Measurements from ENCODE around the gene CELA3A. TPM values are rescaled to one million over a fixed set of nuclear protein-coding genes. Genes with fewer than 3 reads are reported as not detected.

Gene CELA3A
- total and polyA plus RNA-seq, 2 of the 13 experiments (the other 11 are each of a cell fraction or from before 2014, with no cell fraction given) = 0.09 TPM; not detected in 1

GRCh38 chr1:21963477-21964217, 37.8 kb upstream of the CELA3A start:
- Histone ChIP-seq H3K9ac (ENCODE audit: insufficient read depth, low read depth, low read length) (no peak overlapping the region), H3K9me3 (ENCODE audit: low read length) (no peaks in the 10 kb centered on the region), H4K20me1 (ENCODE audit: insufficient read depth, low read length) (no peaks in the 10 kb centered on the region), H3K4me1 (ENCODE audit: insufficient read depth, low read length) (peaks cover 39% of the 10 kb centered on the region), H2AFZ (ENCODE audit: low read length) (no peak overlapping the region), H3K4me2 (ENCODE audit: low read depth, low read length) (no peak overlapping the region), H3K27ac (ENCODE audit: extremely low read length, insufficient read depth, low read length) (no peak overlapping the region), H3K36me3 (replicated peaks in 1 of 2; ENCODE audit: control insufficient read depth in 1 of 2, insufficient read depth in 2 of 2, low read length in 2 of 2) (no peaks in the 10 kb centered on the region), H3K27me3 (ENCODE audit: control insufficient read depth in 1 of 2, insufficient read depth in 2 of 2, low read length in 2 of 2) (no peaks in the 10 kb centered on the region), H3K4me3 (replicated peaks in 1 of 3; ENCODE audit: insufficient read depth in 1 of 3, low read depth in 2 of 3, low read length in 3 of 3) (no peak overlapping the region), H3K79me2 (ENCODE audit: insufficient read depth, low read length) (no peaks in the 10 kb centered on the region)
- no TSS peak for BruUV-seq (replicated peaks)
- WGBS (ENCODE audit: low lambda C conversion rate) = 52% methylated on average over 9 of the region's 11 CpGs
- ChIA-PET POLR2A (no interaction called here), CTCF (ENCODE audit: low intra/inter-chr PET ratio, low total read pairs) (interaction anchor here (0.8 to 1.3 kb wide), 3 partner anchors 16 to 260 kb away, joined by 3 to 8 read pairs (median 3); no protein-coding TSS in a partner anchor)
- in situ Hi-C loops (cut with HindIII; ENCODE audit: extremely low pct_ligation_motif_present, low pct_unique_long_range_greater_than_20kb) = loop anchor here (10.0 kb wide), 1 partner anchor 259 kb away; no protein-coding TSS in a partner anchor
- intact Hi-C loops (cut with micrococcal nuclease; ENCODE audit: unreplicated experiment) = loop anchor here (1.0 kb wide), 1 partner anchor 181 kb away; no protein-coding TSS in a partner anchor
- ATAC-seq (peak; percentile 88), DNase-seq (ENCODE audit: low spot score) (peak; percentile 65), FAIRE-seq (peak; percentile 56)
- TF ChIP-seq ZNF792 (CRISPR knock-in tag; IDR thresholded peaks at IDR 0.05) (peak; percentile 36; the same call in 1 of the 2 replicates), ELF4 (CRISPR knock-in tag; IDR thresholded peaks at IDR 0.05; ENCODE audit: borderline replicate concordance) (no peak), SOX13 (IDR thresholded peaks at IDR 0.05) (no peak), SOX13 (CRISPR knock-in tag; conservative IDR thresholded peaks at IDR 0.05 in 1 of 2, IDR thresholded peaks at IDR 0.05 in 1 of 2) (peak in 1 of 2 experiments; percentile 13; a peak in 1 of 4 replicates), ISL2 (CRISPR knock-in tag; IDR thresholded peaks at IDR 0.05) (no peak), ZNF350 (CRISPR knock-in tag; IDR thresholded peaks at IDR 0.05; ENCODE audit: borderline replicate concordance, low read depth) (no peak), RXRB (CRISPR knock-in tag; IDR thresholded peaks at IDR 0.05; ENCODE audit: borderline replicate concordance) (peak; percentile 67; the same call in 1 of the 2 replicates), THAP11 (CRISPR knock-in tag; IDR thresholded peaks at IDR 0.05) (peak; percentile 51), MTF1 (CRISPR knock-in tag; IDR thresholded peaks at IDR 0.05) (no peak), TEAD3 (CRISPR knock-in tag; optimal IDR thresholded peaks at IDR 0.05; ENCODE audit: borderline replicate concordance) (peak; percentile 74), ARID5B (CRISPR knock-in tag; IDR thresholded peaks at IDR 0.05) (0 out of 2 replicates have a peak, but pooled peaks have one; percentile 31), KAT2B (IDR thresholded peaks at IDR 0.05; ENCODE audit: borderline replicate concordance, low read depth, low read length) (no peak), KDM3A (CRISPR knock-in tag; IDR thresholded peaks at IDR 0.05; ENCODE audit: low read depth) (no peak), FOXA3 (CRISPR knock-in tag; IDR thresholded peaks at IDR 0.05) (0 out of 2 replicates have a peak, but pooled peaks have one; percentile 30)
- TF ChIP-seq, protein P1, sequence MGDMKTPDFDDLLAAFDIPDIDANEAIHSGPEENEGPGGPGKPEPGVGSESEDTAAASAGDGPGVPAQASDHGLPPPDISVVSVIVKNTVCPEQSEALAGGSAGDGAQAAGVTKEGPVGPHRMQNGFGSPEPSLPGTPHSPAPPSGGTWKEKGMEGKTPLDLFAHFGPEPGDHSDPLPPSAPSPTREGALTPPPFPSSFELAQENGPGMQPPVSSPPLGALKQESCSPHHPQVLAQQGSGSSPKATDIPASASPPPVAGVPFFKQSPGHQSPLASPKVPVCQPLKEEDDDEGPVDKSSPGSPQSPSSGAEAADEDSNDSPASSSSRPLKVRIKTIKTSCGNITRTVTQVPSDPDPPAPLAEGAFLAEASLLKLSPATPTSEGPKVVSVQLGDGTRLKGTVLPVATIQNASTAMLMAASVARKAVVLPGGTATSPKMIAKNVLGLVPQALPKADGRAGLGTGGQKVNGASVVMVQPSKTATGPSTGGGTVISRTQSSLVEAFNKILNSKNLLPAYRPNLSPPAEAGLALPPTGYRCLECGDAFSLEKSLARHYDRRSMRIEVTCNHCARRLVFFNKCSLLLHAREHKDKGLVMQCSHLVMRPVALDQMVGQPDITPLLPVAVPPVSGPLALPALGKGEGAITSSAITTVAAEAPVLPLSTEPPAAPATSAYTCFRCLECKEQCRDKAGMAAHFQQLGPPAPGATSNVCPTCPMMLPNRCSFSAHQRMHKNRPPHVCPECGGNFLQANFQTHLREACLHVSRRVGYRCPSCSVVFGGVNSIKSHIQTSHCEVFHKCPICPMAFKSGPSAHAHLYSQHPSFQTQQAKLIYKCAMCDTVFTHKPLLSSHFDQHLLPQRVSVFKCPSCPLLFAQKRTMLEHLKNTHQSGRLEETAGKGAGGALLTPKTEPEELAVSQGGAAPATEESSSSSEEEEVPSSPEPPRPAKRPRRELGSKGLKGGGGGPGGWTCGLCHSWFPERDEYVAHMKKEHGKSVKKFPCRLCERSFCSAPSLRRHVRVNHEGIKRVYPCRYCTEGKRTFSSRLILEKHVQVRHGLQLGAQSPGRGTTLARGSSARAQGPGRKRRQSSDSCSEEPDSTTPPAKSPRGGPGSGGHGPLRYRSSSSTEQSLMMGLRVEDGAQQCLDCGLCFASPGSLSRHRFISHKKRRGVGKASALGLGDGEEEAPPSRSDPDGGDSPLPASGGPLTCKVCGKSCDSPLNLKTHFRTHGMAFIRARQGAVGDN (CRISPR knock-in tag; IDR thresholded peaks at IDR 0.05) = peak; percentile 32
